D721Med (cell line): ENCODE results near the gene ZFPM1.

Source experiments
- DNase-seq: peaks from one replicate; pipeline ENCODE4 v3.0.0; 2011; ENCODE audit warnings: low spot score; ENCODE audit not compliant: insufficient read length
- FAIRE-seq: peaks from 2 replicates; lab custom pipeline; 2011; peaks lifted over from hg19 to GRCh38; lab: Jason Lieb, UNC
- CTCF ChIP-seq: IDR thresholded peaks from 2 replicates; pipeline ENCODE4 v1.5.1; 2012; ENCODE audit warnings: mild to moderate bottlenecking, control low read depth; ENCODE audit not compliant: insufficient read depth; ENCODE audit errors: missing control alignments

ZFPM1 gene

DNA sequence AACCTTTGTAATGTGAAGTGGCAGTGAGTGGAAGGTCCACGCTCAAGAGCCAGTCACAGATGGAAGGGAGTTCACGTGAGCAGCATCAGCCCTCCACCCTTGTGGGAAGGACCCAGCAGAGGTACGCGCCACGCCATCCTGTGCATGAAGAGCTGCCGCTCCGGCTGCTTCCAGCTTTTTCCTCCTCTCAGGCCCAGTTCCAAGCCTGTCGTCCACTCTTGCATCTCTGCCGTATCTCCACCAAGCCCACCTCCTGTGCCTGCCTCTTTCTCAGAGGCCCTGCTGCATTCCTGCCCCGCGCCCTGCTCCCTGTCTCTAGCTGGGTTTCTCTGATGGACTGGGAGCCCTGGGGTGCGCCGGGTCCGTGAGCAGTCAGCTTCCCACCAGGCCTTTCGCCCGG lies 127.3 kb downstream of the ZFPM1 start:
- no peak for FAIRE-seq
- TF ChIP-seq CTCF: no peak

GRCh38 chr16:88581033-88581432 lies 128.0 kb downstream of the ZFPM1 start:
- DNase-seq (no peak), FAIRE-seq (no peak)
- TF ChIP-seq CTCF: no peak

More for the DNA sequence above, 127.3 kb downstream of the ZFPM1 start:
- no peak for DNase-seq

GRCh38 chr16:88582912-88583575 lies 130.0 kb downstream of the ZFPM1 start:
- no peak for TF ChIP-seq CTCF
- DNase-seq (no peak), FAIRE-seq (no peak)

- no peak for TF ChIP-seq CTCF
- no peak for FAIRE-seq
These were observed 131.6 kb downstream of the ZFPM1 start for GRCh38 chr16:88584676-88585075.

DNA sequence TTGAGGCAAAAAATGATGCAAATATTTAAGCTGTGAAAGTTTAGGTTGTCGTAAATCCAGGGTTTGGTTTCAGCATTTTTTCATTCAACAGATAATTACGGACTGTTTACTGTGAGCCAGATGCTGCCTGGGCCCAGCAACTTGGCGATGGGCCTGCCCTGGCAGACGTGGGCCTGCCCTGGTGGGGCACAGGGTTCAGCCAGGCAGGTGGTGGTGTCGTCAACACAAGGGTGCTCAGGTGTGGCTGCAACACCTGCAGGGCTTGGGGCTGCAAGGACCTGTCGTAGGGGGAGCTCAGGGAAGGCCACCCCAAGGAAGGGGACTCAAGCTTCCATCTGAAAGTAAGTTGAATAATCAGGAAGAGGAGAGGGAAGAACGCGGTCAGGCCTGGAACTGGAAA lies 132.2 kb downstream of the ZFPM1 start:
- DNase-seq: no peak
- no peak for FAIRE-seq
- TF ChIP-seq CTCF: no peak

More at GRCh38 chr16:88584676-88585075, 131.6 kb downstream of the ZFPM1 start:
- no peak for DNase-seq

GRCh38 chr16:88585927-88586581 lies 133.0 kb downstream of the ZFPM1 start:
- no peak for FAIRE-seq
- TF ChIP-seq CTCF: no peak
- no peak for DNase-seq
